ENCODE results near the gene TMEFF1. TPM values are rescaled to one million over a fixed set of nuclear protein-coding genes. Genes with fewer than 3 reads are reported as not detected.

Gene TMEFF1
- total RNA-seq, 4 donors from 2014 or later = 0.50 to 1.7 (median 0.73) TPM

GRCh38 chr9:100600521-100601079, 127.7 kb downstream of the TMEFF1 start:
- no peak for DNase-seq (ENCODE audit: extremely low spot score)
- WGBS = 83% methylated on average over 7 of the region's 7 CpGs
- intact Hi-C loops (cut with DNase I) = loop anchor here (5.0 kb wide), 1 partner anchor 712 kb away; no protein-coding TSS in a partner anchor

GRCh38 chr9:100601216-100601615, 128.3 kb downstream of the TMEFF1 start:
- intact Hi-C loops (cut with DNase I) = loop anchor here (5.0 kb wide), 1 partner anchor 711 kb away; no protein-coding TSS in a partner anchor
- no peaks in the 10 kb centered on the region for H3K27me3 ChIP-seq
- no peak for DNase-seq (ENCODE audit: extremely low spot score)

More at GRCh38 chr9:100600521-100601079, 127.7 kb downstream of the TMEFF1 start:
- no peaks in the 10 kb centered on the region for H3K9me3 ChIP-seq
- H3K27me3 ChIP-seq = no peaks in the 10 kb centered on the region
- no peak for TF ChIP-seq POLR2AphosphoS5 (IDR thresholded peaks at IDR 0.05)
- no peak for TF ChIP-seq POLR2A (IDR thresholded peaks at IDR 0.05; ENCODE audit: low read depth)
- TF ChIP-seq CTCF (IDR thresholded peaks at IDR 0.05) = no peak
- TF ChIP-seq EP300 (IDR thresholded peaks at IDR 0.05) = no peak
- no peak overlapping the region for H3K4me3 ChIP-seq
- H3K27ac ChIP-seq (replicated peaks in 1 of 4) = no peak overlapping the region
- no peaks in the 10 kb centered on the region for H3K36me3 ChIP-seq
- peaks cover 3 to 15% (median 14%) of the 10 kb centered on the region in 4 donors for H3K4me1 ChIP-seq

GRCh38 chr9:100602342-100602801, 129.4 kb downstream of the TMEFF1 start:
- H3K9me3 ChIP-seq = no peaks in the 10 kb centered on the region
- no peak for DNase-seq (ENCODE audit: extremely low spot score)
- TF ChIP-seq CTCF (IDR thresholded peaks at IDR 0.05) (peak; percentile 38 to 61 (median 39)), POLR2AphosphoS5 (IDR thresholded peaks at IDR 0.05) (no peak)
- intact Hi-C loops (cut with DNase I) = loop anchor here (5.0 kb wide), 1 partner anchor 710 kb away; no protein-coding TSS in a partner anchor
- H3K4me3 ChIP-seq = no peak overlapping the region
- H3K4me1 ChIP-seq = peaks cover 3 to 15% (median 14%) of the 10 kb centered on the region in 4 donors
- no peaks in the 10 kb centered on the region for H3K36me3 ChIP-seq
- H3K27me3 ChIP-seq = no peaks in the 10 kb centered on the region
- H3K27ac ChIP-seq (replicated peaks in 1 of 4) = no peak overlapping the region
- WGBS = 35% methylated on average over 2 of the region's 2 CpGs

More at GRCh38 chr9:100601216-100601615, 128.3 kb downstream of the TMEFF1 start:
- H3K27ac ChIP-seq (replicated peaks in 1 of 4) = no peak overlapping the region
- peak; percentile 15 to 39 (median 17) for TF ChIP-seq CTCF (IDR thresholded peaks at IDR 0.05)
- no peak for TF ChIP-seq EP300 (IDR thresholded peaks at IDR 0.05)
- H3K4me1 ChIP-seq = peaks cover 3 to 15% (median 14%) of the 10 kb centered on the region in 4 donors
- no peaks in the 10 kb centered on the region for H3K9me3 ChIP-seq
- no peak overlapping the region for H3K4me3 ChIP-seq
- H3K36me3 ChIP-seq = no peaks in the 10 kb centered on the region

- no peak for DNase-seq (ENCODE audit: extremely low spot score)
- no peak overlapping the region for H3K27ac ChIP-seq (replicated peaks in 1 of 4)
- TF ChIP-seq EP300 (IDR thresholded peaks at IDR 0.05) (no peak), POLR2AphosphoS5 (IDR thresholded peaks at IDR 0.05) (no peak), CTCF (IDR thresholded peaks at IDR 0.05) (no peak), POLR2A (IDR thresholded peaks at IDR 0.05; ENCODE audit: low read depth) (no peak)
- intact Hi-C loops (cut with DNase I) = no loop called here
- WGBS = 44% methylated on average over 1 of the region's 1 CpG
- H3K36me3 ChIP-seq = no peaks in the 10 kb centered on the region
- no peaks in the 10 kb centered on the region for H3K9me3 ChIP-seq
- no peak overlapping the region for H3K4me3 ChIP-seq
- no peaks in the 10 kb centered on the region for H3K4me1 ChIP-seq
- H3K27me3 ChIP-seq = no peaks in the 10 kb centered on the region
Measured at GRCh38 chr9:100605405-100605804, 132.5 kb downstream of the TMEFF1 start.

GRCh38 chr9:100619194-100619593, 146.2 kb downstream of the TMEFF1 start:
- H3K4me1 ChIP-seq = no peaks in the 10 kb centered on the region
- TF ChIP-seq CTCF (IDR thresholded peaks at IDR 0.05) (no peak), POLR2AphosphoS5 (IDR thresholded peaks at IDR 0.05) (no peak), EP300 (IDR thresholded peaks at IDR 0.05) (no peak), POLR2A (IDR thresholded peaks at IDR 0.05; ENCODE audit: low read depth) (no peak)
- H3K27me3 ChIP-seq = no peaks in the 10 kb centered on the region
- no peak overlapping the region for H3K4me3 ChIP-seq
- 73% methylated on average over 5 of the region's 5 CpGs for WGBS
- H3K27ac ChIP-seq (replicated peaks in 1 of 4) = no peak overlapping the region
- peaks cover 0 to 11% (median 8%) of the 10 kb centered on the region in 4 donors for H3K9me3 ChIP-seq
- intact Hi-C loops (cut with DNase I) = no loop called here
- no peaks in the 10 kb centered on the region for H3K36me3 ChIP-seq
- no peak for DNase-seq (ENCODE audit: extremely low spot score)
